Hepatocyte (in vitro differentiated cells): Measurements from ENCODE around the gene SCNM1. TPM values are rescaled to one million over a fixed set of nuclear protein-coding genes. Genes with fewer than 3 reads are reported as not detected.

Experiments
- DNase-seq: peaks from one replicate; pipeline ENCODE4 v3.0.0-alpha.2; 2016; ENCODE audit warnings: low spot score
- H2AFZ ChIP-seq: fragments of 200-600 bp; sonication (generic); 2 replicates; pipeline ENCODE4 v1.6.0; 2016; ENCODE audit warnings: antibody characterized with exemption, mild to moderate bottlenecking
- H3K27ac ChIP-seq: fragments of 200-600 bp; sonication (generic); 2 replicates; pipeline ENCODE4 v1.5.1; 2016; ENCODE audit warnings: mild to moderate bottlenecking
- H3K27me3 ChIP-seq: fragments of 200-600 bp; sonication (generic); 2 replicates; pipeline ENCODE4 v1.6.1; 2016
- H3K36me3 ChIP-seq: fragments of 200-600 bp; sonication (generic); replicated peaks from 2 replicates; pipeline ENCODE4 v1.5.1; 2016; ENCODE audit warnings: low read depth; ENCODE audit not compliant: insufficient read depth
- H3K4me1 ChIP-seq: fragments of 200-600 bp; sonication (generic); 2 replicates; pipeline ENCODE4 v1.5.1; 2016; ENCODE audit warnings: mild to moderate bottlenecking, moderate library complexity; ENCODE audit not compliant: insufficient read depth
- H3K4me2 ChIP-seq: fragments of 200-600 bp; sonication (generic); 2 replicates; pipeline ENCODE4 v1.6.0; 2016
- H3K4me3 ChIP-seq: fragments of 200-600 bp; sonication (generic); 2 replicates; pipeline ENCODE4 v1.5.1; 2016; ENCODE audit warnings: mild to moderate bottlenecking
- H3K79me2 ChIP-seq: fragments of 200-600 bp; sonication (generic); 2 replicates; pipeline ENCODE4 v1.6.0; 2017; ENCODE audit warnings: mild to moderate bottlenecking
- H3K9me2 ChIP-seq: fragments of 200-600 bp; sonication (generic); replicated peaks from 2 replicates; pipeline ENCODE4 v1.6.0; 2017; ENCODE audit warnings: mild to moderate bottlenecking; ENCODE audit not compliant: insufficient read depth
- H3K9me3 ChIP-seq: fragments of 200-600 bp; sonication (generic); 2 replicates; pipeline ENCODE4 v1.5.1; 2016; ENCODE audit warnings: low read depth, mild to moderate bottlenecking
- H4K20me1 ChIP-seq: fragments of 200-600 bp; sonication (generic); 2 replicates; pipeline ENCODE4 v1.6.0; 2016; ENCODE audit warnings: mild to moderate bottlenecking; ENCODE audit not compliant: insufficient read depth, poor library complexity, severe bottlenecking
- CTCF ChIP-seq: fragments of 200-600 bp; sonication (generic); IDR thresholded peaks from 2 replicates; pipeline ENCODE4 v1.5.1; 2016; ENCODE audit warnings: antibody characterized with exemption, mild to moderate bottlenecking; ENCODE audit not compliant: poor library complexity
- EZH2 ChIP-seq: fragments of 200-600 bp; sonication (generic); IDR thresholded peaks from 2 replicates; pipeline ENCODE4 v1.6.1; 2016; ENCODE audit warnings: antibody characterized with exemption, mild to moderate bottlenecking, borderline replicate concordance
- EZH2phosphoT487 ChIP-seq: fragments of 200-600 bp; sonication (generic); IDR thresholded peaks from one replicate; pipeline ENCODE4 v1.6.1; 2018; ENCODE audit warnings: antibody characterized with exemption, mild to moderate bottlenecking, low read depth, moderate library complexity; ENCODE audit not compliant: unreplicated experiment, severe bottlenecking
- WGBS: methylation state at CpG from one replicate; pipeline ENCODE4 v1.1.6; 2016; ENCODE audit warnings: low lambda C conversion rate; ENCODE audit errors: missing lambda C conversion rate; 5-methylcytosine and 5-hydroxymethylcytosine counted together
- polyA plus RNA-seq: library from polyadenylated mRNA; unstranded; fragments of >200 nt; fragmentation: Nextera tagmentation; extraction: Ambion mirVana; gene quantifications from 2 replicates; pipeline ENCODE4 v1.2.1, GENCODE V29; 2016
- total RNA-seq: library from RNA; depleted of rRNA; stranded (reverse); fragments of >200 nt; gene quantifications from 2 replicates; pipeline ENCODE4 v1.2.3, GENCODE V29; 2014

The SCNM1 gene
- total and polyA plus RNA-seq, 2 experiments from 2014 or later = 21.5 to 55.4 TPM

GRCh38 chr1:151196292-151196800, 30.4 kb downstream of the SCNM1 start:
- H3K4me2 ChIP-seq = peak overlapping the region; percentile 24
- H4K20me1 ChIP-seq = peaks cover 18% of the 10 kb centered on the region
- peaks cover 25% of the 10 kb centered on the region for H3K79me2 ChIP-seq
- H3K4me1 ChIP-seq = peaks cover 11% of the 10 kb centered on the region
- WGBS = 56% methylated on average over 13 of the region's 14 CpGs
- no peak for TF ChIP-seq EZH2phosphoT487
- no peak for TF ChIP-seq EZH2
- peak; percentile 68 for TF ChIP-seq CTCF
- peak overlapping the region; percentile 45 for H3K27ac ChIP-seq
- no peaks in the 10 kb centered on the region for H3K9me2 ChIP-seq
- no peaks in the 10 kb centered on the region for H3K9me3 ChIP-seq
- peak; percentile 86 for DNase-seq
- H3K27me3 ChIP-seq = no peaks in the 10 kb centered on the region
- H3K4me3 ChIP-seq = no peak overlapping the region
- no peaks in the 10 kb centered on the region for H3K36me3 ChIP-seq
- no peak overlapping the region for H2AFZ ChIP-seq

- WGBS = 8% methylated on average over 10 of the region's 10 CpGs
- H2AFZ ChIP-seq = peak overlapping the region; percentile 51
- DNase-seq = peak; percentile 58
- H3K27ac ChIP-seq = peak overlapping the region; percentile 97
- H3K9me3 ChIP-seq = no peaks in the 10 kb centered on the region
- H3K4me1 ChIP-seq = peaks cover 13% of the 10 kb centered on the region
- H4K20me1 ChIP-seq = peaks cover 31% of the 10 kb centered on the region
- TF ChIP-seq CTCF = no peak
- no peak for TF ChIP-seq EZH2
- no peaks in the 10 kb centered on the region for H3K36me3 ChIP-seq
- peaks cover 40% of the 10 kb centered on the region for H3K79me2 ChIP-seq
- peak overlapping the region; percentile 27 for H3K4me3 ChIP-seq
- no peaks in the 10 kb centered on the region for H3K9me2 ChIP-seq
- H3K4me2 ChIP-seq = peak overlapping the region; percentile 73
- no peaks in the 10 kb centered on the region for H3K27me3 ChIP-seq
Observed at GRCh38 chr1:151197863-151198253, 31.9 kb downstream of the SCNM1 start.

- peak; percentile 99 for DNase-seq
- Histone ChIP-seq H3K36me3 (no peaks in the 10 kb centered on the region), H3K4me2 (peak within 1 kb of the TSS; percentile 87), H2AFZ (peak within 1 kb of the TSS; percentile 51), H3K9me2 (no peaks in the 10 kb centered on the region), H3K79me2 (peaks cover 47% of the 10 kb centered on the region), H3K27ac (peak within 1 kb of the TSS; percentile 97), H3K4me1 (peaks cover 13% of the 10 kb centered on the region), H3K27me3 (no peaks in the 10 kb centered on the region), H3K9me3 (no peaks in the 10 kb centered on the region), H4K20me1 (peaks cover 36% of the 10 kb centered on the region), H3K4me3 (peak within 1 kb of the TSS; percentile 85)
- no peak for TF ChIP-seq CTCF
- TF ChIP-seq EZH2 = no peak
- TF ChIP-seq EZH2phosphoT487 = no peak
- 1% methylated on average over 59 of the region's 60 CpGs for WGBS
Observed at GRCh38 chr1:151198254-151199127, 32.5 kb downstream of the SCNM1 start, which contains the start of gene PIP5K1A. Gene PIP5K1A (plus strand): TSS chr1:151198552. CDS start chr1:151198997, 445 bp downstream.
